Stimulated activated CD4-positive, alpha-beta T cell treated with anti-CD3 and anti-CD28 coated beads, TNF-alpha, amount 100 ng/mL, for 48 hours (primary cell): Measurements from ENCODE around the gene IL23R.

ENCODE experiments used
- DNase-seq, 3 donors: peaks; one replicate each; pipeline ENCODE4 v3.0.0-alpha.2; 2020; ENCODE audit warnings: low read depth in 3 of 3

IL23R gene

DNA sequence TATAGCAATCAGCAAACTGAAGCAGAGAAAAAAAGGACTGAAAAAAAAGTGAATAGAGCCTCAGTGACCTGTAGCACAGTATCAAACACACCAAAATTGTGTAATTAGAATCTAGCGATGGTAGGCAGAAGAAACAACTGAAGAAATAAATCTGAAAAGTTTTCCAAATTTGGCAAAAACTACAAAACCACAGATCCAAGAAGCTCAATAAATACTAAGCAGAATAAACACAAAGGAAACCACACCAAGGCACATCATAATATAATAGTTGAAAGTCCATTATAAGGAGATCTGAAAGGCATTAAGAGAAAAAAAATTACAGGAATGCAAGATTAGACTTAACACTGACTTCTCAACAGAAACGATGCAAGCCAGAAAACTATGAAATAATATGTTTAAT is 134.3 kb downstream of the IL23R start:
- no peak for DNase-seq

DNA sequence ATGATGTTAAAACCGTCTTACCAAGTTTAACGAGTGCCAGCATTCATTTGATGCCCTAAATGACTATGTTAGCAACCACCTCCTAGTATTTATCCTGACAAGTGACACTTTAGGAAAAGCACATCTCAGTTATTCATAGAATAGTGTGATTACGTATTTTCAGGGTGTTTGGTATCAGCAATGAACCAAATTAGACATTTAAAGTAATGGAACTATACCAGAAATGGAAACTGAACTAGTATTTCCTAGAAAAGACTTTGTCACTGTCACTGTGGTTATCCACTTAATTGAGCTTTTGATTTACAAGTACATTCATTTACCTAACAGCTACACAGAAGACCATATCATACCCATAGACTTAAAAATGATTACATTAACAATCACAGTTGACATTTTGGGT is 137.8 kb downstream of the IL23R start:
- no peak for DNase-seq

DNA sequence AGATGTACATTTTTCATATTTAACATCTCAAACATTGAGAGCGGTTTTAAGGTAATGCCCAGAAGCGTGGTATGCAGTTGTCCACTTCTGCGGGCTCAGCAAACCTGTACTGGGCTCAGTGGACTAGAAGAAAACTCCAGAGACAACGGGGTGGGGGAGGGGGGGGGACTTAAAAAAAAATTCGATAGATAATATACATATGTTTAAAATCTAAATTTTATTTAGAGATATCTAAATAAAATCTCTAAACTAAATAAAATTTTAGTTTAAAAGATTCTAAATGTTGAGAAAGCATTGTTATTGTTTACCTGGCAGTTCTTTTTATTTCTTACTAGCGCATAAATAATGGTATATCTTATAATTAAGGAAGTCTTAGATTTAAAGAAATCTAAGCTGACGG is 140.3 kb downstream of the IL23R start:
- DNase-seq, result no peak

DNA sequence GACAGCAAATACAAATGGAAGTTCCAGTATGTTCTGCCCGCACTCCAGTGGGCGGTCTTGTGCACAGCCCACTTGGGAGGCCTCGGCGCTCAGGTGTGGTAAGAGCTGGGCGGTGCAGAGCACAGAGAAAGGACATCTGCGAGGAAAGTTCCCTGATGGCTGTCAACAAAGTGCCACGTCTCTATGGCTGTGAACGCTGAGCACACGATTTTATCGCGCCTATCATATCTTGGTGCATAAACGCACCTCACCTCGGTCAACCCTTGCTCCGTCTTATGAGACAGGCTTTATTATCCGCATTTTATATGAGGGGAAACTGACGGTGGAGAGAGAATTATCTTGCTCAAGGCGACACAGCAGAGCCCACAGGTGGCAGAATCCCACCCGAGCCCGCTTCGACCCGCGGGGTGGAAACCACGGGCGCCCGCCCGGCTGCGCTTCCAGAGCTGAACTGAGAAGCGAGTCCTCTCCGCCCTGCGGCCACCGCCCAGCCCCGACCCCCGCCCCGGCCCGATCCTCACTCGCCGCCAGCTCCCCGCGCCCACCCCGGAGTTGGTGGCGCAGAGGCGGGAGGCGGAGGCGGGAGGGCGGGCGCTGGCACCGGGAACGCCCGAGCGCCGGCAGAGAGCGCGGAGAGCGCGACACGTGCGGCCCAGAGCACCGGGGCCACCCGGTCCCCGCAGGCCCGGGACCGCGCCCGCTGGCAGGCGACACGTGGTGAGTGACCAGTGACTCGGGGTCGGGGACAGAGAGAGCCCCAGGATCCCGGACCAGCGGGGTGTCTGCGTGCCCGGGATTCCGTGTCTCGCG is 141.2 kb downstream of the IL23R start, which contains the start of gene IL12RB2:
Gene IL12RB2, plus strand, starts transcription at position 623 of the 810 bp plus-strand sequence. CDS start 12,496 bp downstream, outside the sequence.
- peak in 2 of 3 donors; percentile 32 to 50 for DNase-seq

- DNase-seq, result no peak
These were observed 141.9 kb downstream of the IL23R start for GRCh38 chr1:67308136-67308535.
